ENCODE data around the gene DUS1L. TPM values are rescaled to one million over a fixed set of nuclear protein-coding genes. Genes with fewer than 3 reads are reported as not detected.
A peak's percentile ranks its signal among the peaks of the same experiment; 100 is the strongest.

The DUS1L gene
- total RNA-seq, 1 experiment from 2014 or later = 182 TPM

DNA sequence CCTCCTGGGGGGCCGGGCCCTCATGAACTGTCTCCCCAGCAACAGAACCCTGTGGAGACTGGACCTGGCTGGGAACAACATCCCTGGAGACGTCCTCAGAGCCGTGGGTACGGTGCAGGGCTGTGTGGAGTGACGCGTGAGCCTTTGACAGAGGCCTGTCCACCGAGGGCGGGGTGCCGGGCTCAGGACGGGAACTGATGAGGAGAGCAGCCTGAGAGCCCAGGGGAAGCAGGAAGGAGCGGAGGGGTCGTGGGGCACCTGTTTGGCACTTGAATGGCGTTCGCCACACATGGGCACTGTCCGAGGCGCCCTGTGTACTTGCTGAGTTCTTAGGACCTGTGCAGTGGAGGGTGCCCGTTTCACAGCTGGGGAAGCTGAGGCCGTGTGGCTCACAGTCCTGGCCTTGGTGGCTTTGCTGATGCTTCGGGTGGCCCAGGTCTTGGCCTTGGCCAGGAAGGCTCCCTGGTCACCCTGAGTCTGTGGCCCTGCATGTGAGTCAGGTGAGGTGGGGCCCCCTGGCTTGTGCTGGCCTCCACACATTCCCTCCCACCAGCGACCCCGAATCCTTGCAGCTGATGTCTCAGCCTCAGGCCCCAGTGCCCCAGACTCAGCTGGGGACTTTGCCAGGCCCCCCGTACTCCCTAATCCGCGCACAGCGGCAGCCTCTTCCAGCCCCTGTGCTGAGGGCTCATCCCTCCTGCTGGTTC, 40.0 kb downstream of the DUS1L start:
- DNase-seq (ENCODE audit: low read depth, low spot score) = no peak
- in situ Hi-C loops (cut with HindIII; ENCODE audit: low pct_unique_long_range_greater_than_20kb, low sequenced_read_pairs) = no loop called here

GRCh38 chr17:82024859-82025258, 40.7 kb downstream of the DUS1L start:
- in situ Hi-C loops (cut with HindIII; ENCODE audit: low pct_unique_long_range_greater_than_20kb, low sequenced_read_pairs) = no loop called here
- DNase-seq (ENCODE audit: low read depth, low spot score) = no peak

- peak; percentile 31 for DNase-seq (ENCODE audit: low read depth, low spot score)
- in situ Hi-C loops (cut with HindIII; ENCODE audit: low pct_unique_long_range_greater_than_20kb, low sequenced_read_pairs) = no loop called here
Observed at GRCh38 chr17:82023447-82024241, 42.0 kb downstream of the DUS1L start.

DNA sequence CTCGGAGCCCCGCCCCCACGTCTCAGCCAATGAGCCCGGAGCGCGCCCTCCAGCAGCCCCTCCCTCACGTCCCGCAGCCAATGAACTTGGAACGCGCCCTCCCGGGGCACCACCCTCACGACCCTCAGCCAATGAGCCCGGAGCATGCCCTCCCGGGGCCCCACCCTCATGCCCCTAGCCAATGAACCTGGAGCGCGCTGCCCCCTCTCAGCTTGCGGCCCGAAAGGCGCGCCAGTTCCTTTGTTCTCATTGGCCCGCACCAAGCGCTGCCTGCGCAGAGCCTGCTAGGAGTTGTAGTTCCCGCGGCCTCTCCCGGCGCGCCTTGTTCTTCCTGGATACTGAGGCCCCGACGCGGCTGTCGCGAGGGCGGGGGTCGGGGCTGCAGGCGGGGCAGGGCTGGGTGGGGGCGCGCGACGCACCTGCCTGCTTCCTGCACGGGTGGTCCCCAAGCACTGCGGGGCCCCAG, 42.6 kb downstream of the DUS1L start, which contains the start of gene LRRC45:
Gene LRRC45, plus strand, starts transcription at position 325 of the 466 bp plus-strand sequence. CDS start 339 bp downstream, outside the sequence.
- peak; percentile 100 for DNase-seq (ENCODE audit: low read depth, low spot score)
- in situ Hi-C loops (cut with HindIII; ENCODE audit: low pct_unique_long_range_greater_than_20kb, low sequenced_read_pairs) = no loop called here

DNA sequence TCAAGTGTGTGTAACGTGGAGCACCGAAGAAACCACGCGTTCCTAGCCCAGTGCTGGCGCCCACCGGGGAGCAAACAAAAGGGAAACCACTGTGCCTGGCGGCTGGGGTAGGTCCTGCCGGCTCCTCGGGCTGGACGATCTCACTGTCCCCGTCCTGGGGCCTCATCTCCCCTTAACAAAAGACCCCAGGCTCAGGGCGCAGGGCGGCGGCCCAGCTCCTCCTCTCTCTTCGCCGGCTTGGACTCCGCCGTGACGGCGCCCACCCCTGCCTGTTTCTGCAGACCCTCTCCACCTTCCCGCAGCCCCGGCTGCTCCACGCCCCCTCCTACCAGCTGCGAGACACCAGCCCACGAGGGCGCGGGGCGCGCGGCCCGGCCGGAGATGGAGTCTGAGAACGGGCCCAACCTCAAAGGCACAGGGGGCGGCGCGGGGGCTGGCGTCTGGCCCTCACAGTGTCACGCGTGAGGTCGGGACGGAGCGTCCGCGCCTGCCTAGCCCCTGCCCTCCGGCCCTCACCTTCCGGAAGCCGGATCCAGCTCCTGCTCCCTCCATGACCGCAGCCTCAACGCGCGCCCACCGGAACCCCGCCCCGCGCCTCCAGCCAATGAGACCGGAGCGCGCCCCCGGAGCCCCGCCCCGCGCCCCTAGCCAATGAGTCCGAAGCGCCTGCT, 43.2 kb downstream of the DUS1L start, which contains the start of gene CENPX:
Gene CENPX, minus strand, starts transcription at position 569 of the 671 bp plus-strand sequence. Its CDS starts 17 bp downstream, at position 552.
- in situ Hi-C loops (cut with HindIII; ENCODE audit: low pct_unique_long_range_greater_than_20kb, low sequenced_read_pairs) = no loop called here
- DNase-seq (ENCODE audit: low read depth, low spot score) = no peak

- in situ Hi-C loops (cut with HindIII; ENCODE audit: low pct_unique_long_range_greater_than_20kb, low sequenced_read_pairs) = no loop called here
Observed at GRCh38 chr17:82021900-82022309, 43.7 kb downstream of the DUS1L start.

DNA sequence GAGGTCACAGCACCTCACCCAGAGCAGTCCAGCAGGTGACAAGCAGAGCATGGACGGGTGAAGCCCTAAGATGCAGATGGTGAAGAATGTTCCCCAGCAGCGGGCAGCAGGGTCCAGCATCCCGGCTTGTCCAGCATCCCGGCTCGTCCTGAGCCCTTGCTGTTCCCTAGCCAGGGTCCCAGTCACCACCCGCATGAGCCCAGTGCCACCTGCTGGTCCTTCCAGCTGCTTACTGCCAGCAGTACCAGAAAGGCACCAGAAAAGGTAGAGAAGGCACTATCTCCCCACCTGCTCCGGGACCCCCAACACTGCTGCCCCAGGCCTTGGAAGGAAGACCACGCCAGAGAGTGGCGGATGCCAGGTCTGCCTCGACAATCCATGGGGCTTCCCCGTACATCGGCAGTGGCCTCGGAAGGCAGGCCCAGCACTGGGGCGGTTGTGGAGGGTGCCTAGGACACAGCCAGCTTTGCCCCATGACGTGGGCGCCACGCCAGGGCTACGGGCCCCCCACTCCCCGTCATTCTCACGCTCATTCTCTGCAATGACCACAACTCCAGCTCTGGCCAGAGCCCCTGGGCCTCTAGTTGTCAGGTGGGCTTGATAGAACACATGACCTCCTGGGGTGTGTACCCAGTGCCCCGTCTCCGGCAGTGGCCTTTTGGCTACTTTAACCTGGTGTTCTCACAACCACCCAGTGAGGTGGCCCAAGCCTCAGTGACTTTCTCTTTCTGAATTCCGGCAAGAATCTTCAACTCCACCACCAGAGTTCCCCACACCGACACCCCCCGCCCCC, 44.3 kb downstream of the DUS1L start:
- in situ Hi-C loops (cut with HindIII; ENCODE audit: low pct_unique_long_range_greater_than_20kb, low sequenced_read_pairs) = no loop called here
- DNase-seq (ENCODE audit: low read depth, low spot score) = peak; percentile 91

More at GRCh38 chr17:82021900-82022309, 43.7 kb downstream of the DUS1L start:
- DNase-seq (ENCODE audit: low read depth, low spot score) = no peak

DNA sequence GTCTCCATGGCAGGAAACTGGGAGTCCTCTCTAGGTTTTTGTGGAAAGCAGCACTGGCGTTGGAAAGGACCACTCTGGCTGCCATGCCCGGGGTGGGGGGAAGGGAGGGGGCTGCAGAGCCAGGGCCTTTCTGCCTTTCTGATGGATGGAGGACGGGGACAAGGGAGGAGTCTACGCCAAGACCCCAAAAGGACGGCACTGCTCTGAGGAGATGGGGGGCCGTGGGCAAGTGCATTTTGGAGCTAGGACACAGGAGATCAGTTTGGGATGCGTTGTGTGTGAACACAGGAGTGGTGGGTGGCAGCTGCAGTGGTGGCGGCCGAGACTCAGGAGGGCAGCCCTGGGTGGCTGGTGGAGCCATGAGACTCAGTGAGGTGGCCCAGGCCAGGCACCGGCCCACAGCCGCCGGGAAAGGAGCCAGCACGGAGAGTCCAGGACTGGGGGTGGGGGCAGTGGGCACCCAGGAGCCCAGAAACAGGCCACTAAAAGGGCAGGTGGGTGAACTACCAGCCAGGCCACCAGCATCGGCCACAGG, 45.0 kb downstream of the DUS1L start:
- DNase-seq (ENCODE audit: low read depth, low spot score) = no peak
- in situ Hi-C loops (cut with HindIII; ENCODE audit: low pct_unique_long_range_greater_than_20kb, low sequenced_read_pairs) = no loop called here

- in situ Hi-C loops (cut with HindIII; ENCODE audit: low pct_unique_long_range_greater_than_20kb, low sequenced_read_pairs) = no loop called here
- peak; percentile 83 for DNase-seq (ENCODE audit: low read depth, low spot score)
Observed at GRCh38 chr17:82019690-82020571, 45.7 kb downstream of the DUS1L start.

GRCh38 chr17:82018989-82019689, 46.5 kb downstream of the DUS1L start:
- in situ Hi-C loops (cut with HindIII; ENCODE audit: low pct_unique_long_range_greater_than_20kb, low sequenced_read_pairs) = no loop called here

GRCh38 chr17:82018152-82018988, 47.2 kb downstream of the DUS1L start:
- in situ Hi-C loops (cut with HindIII; ENCODE audit: low pct_unique_long_range_greater_than_20kb, low sequenced_read_pairs) = no loop called here

More at GRCh38 chr17:82018989-82019689, 46.5 kb downstream of the DUS1L start:
- DNase-seq (ENCODE audit: low read depth, low spot score) = no peak

GRCh38 chr17:82017612-82018151, 47.9 kb downstream of the DUS1L start:
- in situ Hi-C loops (cut with HindIII; ENCODE audit: low pct_unique_long_range_greater_than_20kb, low sequenced_read_pairs) = no loop called here
- DNase-seq (ENCODE audit: low read depth, low spot score) = no peak

More at GRCh38 chr17:82018152-82018988, 47.2 kb downstream of the DUS1L start:
- no peak for DNase-seq (ENCODE audit: low read depth, low spot score)

DNA sequence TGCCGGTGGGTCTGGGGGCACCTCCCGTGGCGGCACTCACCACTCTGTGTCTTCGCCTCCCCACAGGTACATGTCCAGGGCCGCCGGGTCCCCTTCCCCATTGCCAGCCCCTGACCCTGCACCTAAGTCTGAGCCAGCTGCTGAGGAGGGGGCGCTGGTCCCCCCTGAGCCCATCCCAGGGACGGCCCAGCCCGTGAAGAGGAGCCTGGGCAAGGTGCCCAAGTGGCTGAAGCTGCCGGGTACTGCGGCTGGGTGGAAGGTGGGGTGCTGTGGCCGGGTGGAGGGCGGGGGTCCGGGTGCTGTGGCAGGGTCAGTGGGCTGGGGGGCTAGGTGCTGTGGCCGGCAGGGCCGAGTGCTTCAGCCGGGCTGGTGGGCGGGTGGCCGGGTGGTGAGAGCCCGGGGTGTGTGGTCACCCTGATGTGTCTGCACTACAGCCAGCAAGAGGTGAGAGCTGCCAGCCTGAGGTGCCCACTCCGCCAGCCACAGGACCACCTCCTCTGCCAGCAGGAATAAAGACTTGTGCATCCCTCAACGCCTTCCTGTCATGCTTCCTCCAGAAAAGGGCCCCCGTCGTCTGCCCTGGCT, 48.6 kb downstream of the DUS1L start:
- in situ Hi-C loops (cut with HindIII; ENCODE audit: low pct_unique_long_range_greater_than_20kb, low sequenced_read_pairs) = no loop called here
- DNase-seq (ENCODE audit: low read depth, low spot score) = no peak

Data from SK-MEL-5 (cell line).